ENCODE results near the gene PTPN6.
A peak's percentile ranks its signal among the peaks of the same experiment; 100 is the strongest.

Gene PTPN6

GRCh38 chr12:6956021-6956727, 5.0 kb downstream of the PTPN6 start:
- DNase-seq (ENCODE audit: low spot score), result no peak

- DNase-seq (ENCODE audit: low spot score), result no peak
Observed at GRCh38 chr12:6957151-6957701, 6.1 kb downstream of the PTPN6 start.

DNA sequence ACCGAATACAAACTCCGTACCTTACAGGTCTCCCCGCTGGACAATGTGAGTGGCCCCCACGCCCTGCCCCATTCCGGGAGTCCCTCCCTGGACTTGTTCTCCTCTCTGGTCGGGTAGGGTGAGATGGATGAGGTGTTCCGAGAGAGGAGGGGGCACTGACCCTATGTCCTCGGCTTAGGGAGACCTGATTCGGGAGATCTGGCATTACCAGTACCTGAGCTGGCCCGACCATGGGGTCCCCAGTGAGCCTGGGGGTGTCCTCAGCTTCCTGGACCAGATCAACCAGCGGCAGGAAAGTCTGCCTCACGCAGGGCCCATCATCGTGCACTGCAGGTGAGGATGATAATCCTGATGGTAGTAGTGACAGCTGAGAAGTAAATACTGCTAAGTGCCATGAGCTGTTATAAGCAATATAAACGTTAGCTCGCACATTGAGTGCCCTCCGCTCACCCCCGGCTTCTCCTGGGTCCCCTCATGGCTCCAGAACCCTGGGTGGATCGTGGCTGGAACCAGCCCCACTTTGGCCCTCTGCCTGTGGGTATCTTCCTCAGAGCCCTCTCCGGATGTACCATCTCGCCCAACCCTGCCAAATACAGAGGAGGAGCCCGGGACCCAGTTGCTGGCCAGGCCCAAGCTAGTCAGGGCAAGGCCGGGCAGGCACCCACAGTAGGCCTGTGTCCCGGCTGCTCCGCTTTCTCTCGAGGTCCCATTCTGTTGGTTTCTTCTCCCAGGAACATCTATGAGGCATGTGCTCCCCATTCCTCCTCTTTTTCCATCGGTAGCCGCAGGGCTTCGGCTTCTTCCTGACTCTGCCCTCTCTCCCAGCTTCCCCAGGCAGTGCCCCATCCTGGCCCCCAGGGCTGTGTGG, 6.8 kb downstream of the PTPN6 start:
- DNase-seq (ENCODE audit: low spot score), result no peak

GRCh38 chr12:6958609-6959057, 7.5 kb downstream of the PTPN6 start:
- no peak for DNase-seq (ENCODE audit: low spot score)

- DNase-seq (ENCODE audit: low spot score), result no peak
Observed at GRCh38 chr12:6959058-6959804, 8.1 kb downstream of the PTPN6 start.

DNA sequence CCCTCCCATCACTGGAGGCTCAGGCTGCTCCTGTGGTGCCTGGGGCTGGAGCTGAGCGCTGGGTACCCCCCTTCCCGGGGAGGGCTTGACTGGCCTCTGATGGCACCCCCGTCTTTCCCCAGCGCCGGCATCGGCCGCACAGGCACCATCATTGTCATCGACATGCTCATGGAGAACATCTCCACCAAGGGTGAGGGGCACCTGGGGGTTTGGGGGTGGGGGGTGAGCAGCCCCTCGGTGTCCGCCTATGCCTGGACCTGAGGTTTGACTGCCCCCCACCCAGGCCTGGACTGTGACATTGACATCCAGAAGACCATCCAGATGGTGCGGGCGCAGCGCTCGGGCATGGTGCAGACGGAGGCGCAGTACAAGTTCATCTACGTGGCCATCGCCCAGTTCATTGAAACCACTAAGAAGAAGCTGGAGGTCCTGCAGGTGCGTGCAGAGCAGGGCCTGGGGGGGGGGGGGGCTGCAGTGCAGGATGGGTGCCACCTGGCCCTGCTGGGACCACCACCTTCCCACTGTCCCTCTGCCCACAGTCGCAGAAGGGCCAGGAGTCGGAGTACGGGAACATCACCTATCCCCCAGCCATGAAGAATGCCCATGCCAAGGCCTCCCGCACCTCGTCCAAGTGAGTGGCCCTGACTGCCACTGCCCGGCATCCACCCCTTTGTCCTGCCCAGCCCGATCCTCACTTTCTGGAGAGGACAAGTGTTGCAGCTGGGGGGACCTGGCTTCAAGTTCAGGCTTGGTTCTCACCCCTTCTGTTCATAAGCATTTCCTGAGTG, 8.8 kb downstream of the PTPN6 start:
- DNase-seq (ENCODE audit: low spot score), result no peak

DNA sequence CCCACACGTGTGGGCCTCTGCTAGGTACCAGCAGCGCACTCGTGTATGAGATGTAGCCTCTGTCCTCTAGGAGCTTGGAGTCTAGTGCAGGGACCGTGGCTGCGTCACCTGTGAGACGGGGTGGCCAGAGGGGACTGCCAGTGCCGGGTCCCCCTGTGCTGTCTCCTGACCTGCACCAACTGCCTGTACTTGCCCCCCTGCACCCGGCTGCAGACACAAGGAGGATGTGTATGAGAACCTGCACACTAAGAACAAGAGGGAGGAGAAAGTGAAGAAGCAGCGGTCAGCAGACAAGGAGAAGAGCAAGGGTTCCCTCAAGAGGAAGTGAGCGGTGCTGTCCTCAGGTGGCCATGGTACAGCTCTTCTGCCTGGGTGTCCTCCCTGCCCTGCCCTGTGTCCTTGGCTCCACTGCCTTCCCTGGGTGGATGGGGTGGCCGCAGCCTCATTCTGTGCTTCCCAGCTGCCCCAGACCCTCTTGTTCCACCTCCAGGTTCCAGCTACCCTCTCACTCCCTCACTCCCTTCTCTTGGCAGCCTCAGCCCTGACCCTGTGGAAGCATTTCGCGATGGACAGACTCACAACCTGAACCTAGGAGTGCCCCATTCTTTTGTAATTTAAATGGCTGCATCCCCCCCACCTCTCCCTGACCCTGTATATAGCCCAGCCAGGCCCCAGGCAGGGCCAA, 9.6 kb downstream of the PTPN6 start:
- peak; percentile 59 for DNase-seq (ENCODE audit: low spot score)

GRCh38 chr12:6961278-6961694, 10.1 kb downstream of the PTPN6 start:
- DNase-seq (ENCODE audit: low spot score), result peak; percentile 90

DNA sequence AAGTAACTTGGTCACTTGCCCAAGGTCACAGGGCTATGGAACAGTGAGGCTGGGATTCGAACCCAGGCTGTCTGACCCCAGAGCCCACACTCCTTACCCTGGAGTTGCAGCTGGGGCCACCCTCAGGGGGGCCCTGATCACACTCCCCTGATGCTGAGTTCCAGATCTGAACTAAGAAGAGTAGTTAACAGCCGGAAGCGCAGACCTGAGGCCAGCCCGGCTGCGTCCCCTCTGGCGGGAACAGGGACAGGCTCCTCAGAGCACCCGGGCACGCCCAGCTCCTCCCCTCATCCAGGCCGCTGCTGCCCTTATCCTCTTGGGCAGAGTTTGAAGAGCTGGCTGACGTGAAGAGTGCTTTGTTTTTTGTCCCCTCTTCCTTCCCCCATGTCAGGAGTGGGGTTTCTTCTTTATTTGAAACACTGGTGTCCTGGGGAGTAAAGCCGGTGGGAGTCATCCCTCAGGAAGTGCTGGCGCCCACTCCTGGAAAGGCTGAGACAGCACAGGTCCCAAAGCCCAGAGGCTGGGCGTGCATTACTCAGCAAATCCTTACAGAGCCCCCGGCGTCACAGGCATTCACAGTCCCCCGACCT, 10.6 kb downstream of the PTPN6 start:
- DNase-seq (ENCODE audit: low spot score), result peak; percentile 95

DNA sequence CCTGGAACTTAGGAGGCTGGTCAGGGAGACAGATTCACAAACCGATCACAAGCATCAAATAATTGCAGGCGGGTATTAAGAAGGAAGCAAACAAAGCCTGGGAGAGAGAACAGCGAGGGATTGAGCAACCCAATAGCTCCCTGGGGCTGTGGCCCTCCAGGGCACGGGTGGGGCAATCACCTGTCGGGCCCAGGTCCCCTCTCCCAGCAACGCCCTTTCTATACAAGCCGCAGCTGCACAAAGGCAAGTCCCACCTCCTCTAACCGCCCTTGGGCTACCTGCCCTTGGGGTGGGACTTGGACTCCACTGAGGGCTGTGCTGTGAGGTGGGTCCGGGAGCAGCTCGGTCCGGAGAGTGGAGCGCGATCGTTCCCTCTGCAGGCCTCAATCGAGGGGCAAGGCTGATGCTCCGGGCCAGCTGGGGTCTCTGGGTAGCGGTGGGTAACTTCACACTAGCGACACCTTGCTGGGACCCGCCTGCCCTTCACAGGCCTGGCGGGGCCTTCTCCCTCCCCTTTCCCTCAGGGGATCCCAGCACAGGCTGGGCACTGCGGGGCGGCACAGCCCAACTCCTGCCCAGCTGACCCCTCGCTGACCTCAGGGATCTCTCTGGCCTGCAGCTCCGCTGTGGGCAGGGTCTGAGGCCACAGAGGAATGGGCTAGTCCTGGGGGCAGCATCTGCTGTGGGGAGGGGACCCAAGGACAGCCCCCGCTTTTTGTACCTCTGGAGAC, 11.3 kb downstream of the PTPN6 start:
- DNase-seq (ENCODE audit: low spot score), result peak; percentile 90

DNA sequence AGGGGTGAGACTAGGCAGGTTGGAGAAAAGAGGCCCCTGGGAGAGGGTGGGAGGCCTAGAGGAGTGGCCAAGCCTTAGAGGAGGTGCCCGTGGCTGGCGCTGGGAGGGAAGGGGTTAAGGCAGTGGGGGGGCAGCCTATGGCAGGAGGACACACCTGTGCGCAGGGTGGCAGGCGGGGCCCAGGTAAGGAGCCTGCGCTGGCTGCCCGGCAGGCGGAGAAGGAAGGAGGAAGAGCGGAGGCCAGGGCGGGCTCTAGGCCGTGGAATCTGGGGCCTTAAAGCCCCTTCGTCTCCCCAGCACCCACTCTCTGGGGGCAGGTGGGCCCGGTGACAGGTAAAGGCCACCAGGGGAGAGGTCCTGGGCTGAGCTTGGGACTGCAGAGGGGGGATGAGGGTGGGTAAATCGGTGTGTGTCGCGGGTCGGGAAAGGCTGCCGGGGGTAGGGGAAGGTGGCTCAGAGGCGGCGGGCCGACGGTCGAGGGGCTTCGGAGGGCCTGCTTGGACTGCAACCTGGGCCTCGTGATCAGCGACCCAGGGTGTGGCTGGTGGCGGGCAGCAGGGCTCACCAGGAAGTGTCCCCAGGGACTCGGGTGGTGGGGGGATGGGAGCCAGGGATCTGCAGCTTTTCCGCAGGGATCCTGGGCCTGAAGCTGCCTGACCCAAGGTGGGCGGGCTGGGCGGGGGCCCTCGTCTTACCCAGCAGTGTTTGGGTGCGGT, 12.0 kb downstream of the PTPN6 start:
- DNase-seq (ENCODE audit: low spot score), result peak; percentile 97

DNA sequence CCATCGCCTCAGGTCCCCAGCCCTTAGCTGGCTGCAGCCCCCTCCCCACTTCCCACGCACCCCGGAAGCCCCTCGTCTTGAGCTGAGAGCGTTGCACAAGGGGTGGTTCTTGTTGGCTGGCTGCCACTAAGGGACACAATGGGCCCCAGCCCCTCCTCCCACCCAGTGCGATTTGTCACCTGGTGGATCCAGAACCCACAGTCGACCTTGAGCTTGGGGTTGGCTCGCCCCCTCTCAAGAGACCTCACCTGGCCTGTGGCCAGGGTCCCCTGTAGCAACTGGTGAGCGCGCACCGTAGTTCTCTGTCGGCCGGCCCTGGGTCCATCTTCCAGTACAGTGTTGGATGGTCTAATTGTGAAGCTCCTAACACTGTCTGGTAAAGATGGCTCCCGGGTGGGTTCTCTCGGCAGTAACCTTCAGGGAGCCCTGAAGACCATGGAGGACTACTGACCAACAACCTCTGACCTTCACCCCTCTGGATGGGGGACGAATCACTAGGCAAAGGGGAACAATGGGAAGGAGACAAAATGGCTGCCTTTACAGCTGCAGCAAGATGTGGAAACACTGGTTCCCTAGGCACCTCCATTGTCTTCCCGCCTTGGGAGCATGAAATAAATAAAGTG, 12.7 kb downstream of the PTPN6 start:
- DNase-seq (ENCODE audit: low spot score), result no peak

GRCh38 chr12:6964605-6965025, 13.5 kb downstream of the PTPN6 start:
- no peak for DNase-seq (ENCODE audit: low spot score)

GRCh38 chr12:6965026-6965661, 14.0 kb downstream of the PTPN6 start:
- peak; percentile 95 for DNase-seq (ENCODE audit: low spot score)

DNA sequence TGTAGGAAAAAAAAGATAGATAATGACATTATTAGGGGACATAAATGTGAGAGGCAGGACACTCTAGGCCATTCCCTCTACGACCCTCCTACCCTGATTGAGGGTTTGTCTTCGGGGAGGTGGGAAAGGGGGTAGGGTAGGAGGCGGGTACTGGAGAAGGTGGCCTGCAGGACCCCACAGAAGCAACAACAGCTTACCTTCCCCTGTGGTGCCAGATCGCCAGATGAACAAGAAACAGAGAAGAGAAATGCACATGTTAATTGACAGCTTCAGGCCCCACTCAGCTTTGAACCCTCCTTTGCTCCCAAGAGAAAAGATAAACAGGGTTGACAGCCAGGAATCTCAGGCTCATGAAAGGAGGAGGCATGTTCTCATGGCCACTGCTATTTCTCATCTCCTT, 14.6 kb downstream of the PTPN6 start:
- DNase-seq (ENCODE audit: low spot score), result no peak

DNA sequence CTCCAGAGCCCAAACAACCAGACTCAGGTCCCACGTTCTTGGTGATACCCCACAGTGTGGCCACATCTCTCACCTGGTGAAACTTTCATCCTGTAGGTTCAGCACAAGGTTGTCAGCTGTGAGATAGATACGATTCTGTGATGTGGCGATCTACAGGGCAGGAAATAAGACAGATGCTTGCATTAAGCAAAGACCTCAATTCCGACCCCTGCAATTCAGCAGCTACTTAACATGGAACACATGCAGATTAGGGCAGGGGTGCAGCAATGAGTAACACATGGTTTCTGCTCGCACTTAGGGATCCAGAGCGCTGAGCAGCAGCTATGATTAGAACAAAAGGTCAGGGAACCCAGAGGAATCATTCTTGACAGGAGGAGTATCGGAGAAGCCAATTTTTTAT, 15.2 kb downstream of the PTPN6 start:
- DNase-seq (ENCODE audit: low spot score), result no peak

DNA sequence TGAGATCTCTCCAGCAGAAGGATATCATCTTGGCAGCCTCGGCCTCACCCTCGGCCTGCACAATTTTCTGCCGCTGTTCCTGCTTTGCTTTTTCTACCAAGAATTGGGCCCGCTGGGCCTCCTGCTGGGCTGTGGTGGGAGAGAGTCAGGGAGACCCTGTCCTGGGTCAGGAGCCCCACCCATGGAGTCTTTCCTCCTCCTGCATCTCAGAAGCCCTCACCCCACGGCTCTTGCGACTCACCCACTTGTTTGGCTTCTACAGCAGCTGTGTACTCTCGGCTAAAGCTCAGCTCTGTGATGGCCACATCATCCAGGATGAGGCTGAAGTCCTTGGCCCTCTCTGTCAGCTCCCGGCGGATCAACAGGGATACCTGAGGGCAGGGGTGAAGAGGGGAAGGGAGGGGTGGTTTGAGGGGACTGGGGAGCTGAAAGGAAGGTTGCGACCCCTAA, 16.5 kb downstream of the PTPN6 start:
- no peak for DNase-seq (ENCODE audit: low spot score)

DNA sequence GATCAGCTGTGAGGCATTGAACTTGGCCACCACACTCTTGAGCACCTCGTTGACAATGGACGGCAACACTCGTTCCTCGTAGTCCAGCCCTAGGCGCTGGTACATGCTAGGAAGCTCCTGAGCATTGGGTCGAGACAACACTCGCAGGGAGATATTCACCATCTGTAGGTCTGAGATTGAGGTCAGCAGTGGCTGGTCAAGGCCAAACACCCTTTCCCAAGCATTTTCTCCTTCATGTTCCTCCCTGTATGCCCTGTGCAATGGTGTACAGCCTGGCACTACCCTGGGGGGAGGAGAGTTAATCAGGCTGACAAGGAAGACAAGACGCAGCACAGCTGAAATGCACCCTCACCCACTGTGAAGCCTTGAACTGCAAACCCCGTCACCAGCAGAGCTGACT, 17.3 kb downstream of the PTPN6 start:
- DNase-seq (ENCODE audit: low spot score), result no peak

Data from SW480 (cell line).